HG03175 (cell line): ENCODE measurements around the gene RNF151.
A peak's percentile ranks its signal among the peaks of the same experiment; 100 is the strongest.
"Not testable (repeated sequence)": the region's sequence is repeated elsewhere in the genome, so short reads cannot be mapped to it uniquely, and the experiment has no call there.

Experiments
- ATAC-seq: cut with Tn5 transposase; IDR thresholded peaks from one replicate; pipeline ENCODE4 v1.9.1; 2021; ENCODE audit warnings: mild to moderate bottlenecking, moderate library complexity; ENCODE audit not compliant: unreplicated experiment

The RNF151 gene

GRCh38 chr16:2006317-2006716, 39.7 kb downstream of the RNF151 start:
- ATAC-seq: no peak

- ATAC-seq: no peak
Measured at GRCh38 chr16:2007081-2007836, 40.6 kb downstream of the RNF151 start.

- ATAC-seq: no peak
Measured at GRCh38 chr16:2008009-2008526, 41.4 kb downstream of the RNF151 start.

- ATAC-seq: no peak
Measured at GRCh38 chr16:2008631-2009163, 42.0 kb downstream of the RNF151 start.

GRCh38 chr16:2009164-2009711, 42.6 kb downstream of the RNF151 start:
- ATAC-seq: peak; percentile 45

GRCh38 chr16:2009791-2010510, 43.3 kb downstream of the RNF151 start, which contains the start of gene ZNF598:
ZNF598 (minus strand) TSS chr16:2009821.
- ATAC-seq: peak; percentile 85

- not testable (repeated sequence) for ATAC-seq
Measured at GRCh38 chr16:2011726-2012125, 45.1 kb downstream of the RNF151 start.

GRCh38 chr16:2013527-2013926, 46.9 kb downstream of the RNF151 start:
- no peak for ATAC-seq

- no peak for ATAC-seq
Measured at GRCh38 chr16:2015117-2015946, 48.7 kb downstream of the RNF151 start.

GRCh38 chr16:2015947-2016208, 49.2 kb downstream of the RNF151 start:
- no peak for ATAC-seq

- ATAC-seq: no peak
Measured at GRCh38 chr16:2016407-2016922, 49.8 kb downstream of the RNF151 start.
